NB4 (cell line): Measurements from ENCODE around the gene CLEC20A.

Source experiments
- DNase-seq: peaks from one replicate; pipeline ENCODE4 v3.0.0; 2010; ENCODE audit warnings: low read depth
- H3K4me3 ChIP-seq: one replicate; pipeline ENCODE4 v1.5.1; 2011; ENCODE audit warnings: mild to moderate bottlenecking, low read depth, low read length, moderate library complexity
- MYC ChIP-seq: IDR thresholded peaks from 2 replicates; pipeline ENCODE4 v1.6.1; 2011; ENCODE audit warnings: low read depth, low read length
- POLR2A ChIP-seq: IDR thresholded peaks from 2 replicates; pipeline ENCODE4 v1.6.1; 2011; ENCODE audit warnings: mild to moderate bottlenecking; ENCODE audit not compliant: insufficient read length; ENCODE audit errors: extremely low read depth
- TF ChIP-seq, protein P1 (sequence below): IDR thresholded peaks from one replicate; pipeline ENCODE4 v1.5.1; 2012; ENCODE audit warnings: low read depth, low read length
- TF ChIP-seq, protein P2 (sequence below): IDR thresholded peaks from 2 replicates; pipeline ENCODE4 v1.6.1; 2011; ENCODE audit warnings: low read depth, low read length

The CLEC20A gene

DNA sequence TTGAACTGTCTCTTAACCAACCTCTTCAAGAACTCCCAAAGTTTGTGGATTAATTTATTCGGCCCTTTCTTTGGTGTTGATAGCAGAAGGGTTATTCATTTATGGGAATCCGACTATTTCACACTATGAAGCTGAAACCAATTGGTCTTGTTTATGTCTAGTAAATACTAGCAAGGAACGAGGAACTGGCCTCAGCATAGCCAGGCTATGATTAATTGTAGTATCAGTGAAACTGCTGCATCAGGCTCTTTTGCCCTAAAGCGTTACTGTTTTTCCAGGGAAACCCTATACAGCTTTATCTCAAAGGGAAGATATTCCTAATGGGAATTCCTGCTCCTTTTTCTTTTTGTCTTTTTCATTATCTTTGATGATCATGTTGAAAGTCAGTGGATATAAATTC lies 35.1 kb downstream of the CLEC20A start:
- TF ChIP-seq POLR2A (no peak), MYC (no peak)
- TF ChIP-seq, protein P1, sequence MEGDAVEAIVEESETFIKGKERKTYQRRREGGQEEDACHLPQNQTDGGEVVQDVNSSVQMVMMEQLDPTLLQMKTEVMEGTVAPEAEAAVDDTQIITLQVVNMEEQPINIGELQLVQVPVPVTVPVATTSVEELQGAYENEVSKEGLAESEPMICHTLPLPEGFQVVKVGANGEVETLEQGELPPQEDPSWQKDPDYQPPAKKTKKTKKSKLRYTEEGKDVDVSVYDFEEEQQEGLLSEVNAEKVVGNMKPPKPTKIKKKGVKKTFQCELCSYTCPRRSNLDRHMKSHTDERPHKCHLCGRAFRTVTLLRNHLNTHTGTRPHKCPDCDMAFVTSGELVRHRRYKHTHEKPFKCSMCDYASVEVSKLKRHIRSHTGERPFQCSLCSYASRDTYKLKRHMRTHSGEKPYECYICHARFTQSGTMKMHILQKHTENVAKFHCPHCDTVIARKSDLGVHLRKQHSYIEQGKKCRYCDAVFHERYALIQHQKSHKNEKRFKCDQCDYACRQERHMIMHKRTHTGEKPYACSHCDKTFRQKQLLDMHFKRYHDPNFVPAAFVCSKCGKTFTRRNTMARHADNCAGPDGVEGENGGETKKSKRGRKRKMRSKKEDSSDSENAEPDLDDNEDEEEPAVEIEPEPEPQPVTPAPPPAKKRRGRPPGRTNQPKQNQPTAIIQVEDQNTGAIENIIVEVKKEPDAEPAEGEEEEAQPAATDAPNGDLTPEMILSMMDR, result no peak
- TF ChIP-seq, protein P2, sequence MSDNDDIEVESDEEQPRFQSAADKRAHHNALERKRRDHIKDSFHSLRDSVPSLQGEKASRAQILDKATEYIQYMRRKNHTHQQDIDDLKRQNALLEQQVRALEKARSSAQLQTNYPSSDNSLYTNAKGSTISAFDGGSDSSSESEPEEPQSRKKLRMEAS, result no peak
- no peak for DNase-seq
- H3K4me3 ChIP-seq, result no peak overlapping the region

DNA sequence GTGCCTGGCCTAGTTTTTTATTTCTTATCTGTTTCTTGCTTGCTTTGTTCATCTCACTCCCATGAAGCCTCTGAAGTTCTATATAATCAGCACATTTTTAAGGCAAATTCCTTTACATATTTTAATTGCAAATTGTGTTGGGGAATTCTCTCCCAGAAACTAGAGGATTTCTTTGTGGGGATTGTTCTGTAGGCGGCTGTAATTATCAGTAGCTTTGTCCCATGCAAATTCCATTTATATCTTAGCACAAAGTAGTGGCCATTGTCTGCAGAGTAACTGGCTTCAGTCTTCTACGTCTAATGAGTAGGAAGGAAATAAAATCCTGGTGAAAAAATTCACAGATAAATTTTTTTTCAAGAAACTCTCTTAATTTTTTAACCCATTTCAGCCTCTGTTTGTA lies 35.7 kb downstream of the CLEC20A start:
- no peak for DNase-seq
- no peak overlapping the region for H3K4me3 ChIP-seq
- TF ChIP-seq POLR2A, result no peak
- TF ChIP-seq MYC, result no peak
- TF ChIP-seq, protein P1, result no peak
- TF ChIP-seq, protein P2, result no peak

DNA sequence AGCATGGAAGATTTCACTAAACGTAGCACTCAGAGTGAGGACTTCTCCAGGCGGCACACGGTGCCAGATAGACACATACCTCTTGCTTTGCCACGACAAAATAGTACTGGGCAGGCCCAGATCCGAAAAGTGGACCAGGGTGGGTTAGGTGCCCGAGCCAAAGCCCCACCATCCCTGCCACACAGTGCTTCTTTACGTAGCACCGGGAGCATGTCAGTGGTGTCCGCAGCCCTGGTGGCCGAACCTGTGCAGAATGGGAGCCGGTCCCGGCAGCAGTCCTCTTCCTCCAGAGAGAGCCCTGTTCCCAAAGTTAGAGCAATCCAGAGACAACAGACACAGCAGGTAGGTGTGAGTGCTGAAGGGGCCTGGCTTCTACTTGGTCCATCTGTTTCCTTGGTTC lies 38.6 kb downstream of the CLEC20A start:
- no peak for DNase-seq
- TF ChIP-seq POLR2A (no peak), MYC (no peak)
- TF ChIP-seq, protein P1, result no peak
- TF ChIP-seq, protein P2, result no peak
- H3K4me3 ChIP-seq, result no peak overlapping the region

DNA sequence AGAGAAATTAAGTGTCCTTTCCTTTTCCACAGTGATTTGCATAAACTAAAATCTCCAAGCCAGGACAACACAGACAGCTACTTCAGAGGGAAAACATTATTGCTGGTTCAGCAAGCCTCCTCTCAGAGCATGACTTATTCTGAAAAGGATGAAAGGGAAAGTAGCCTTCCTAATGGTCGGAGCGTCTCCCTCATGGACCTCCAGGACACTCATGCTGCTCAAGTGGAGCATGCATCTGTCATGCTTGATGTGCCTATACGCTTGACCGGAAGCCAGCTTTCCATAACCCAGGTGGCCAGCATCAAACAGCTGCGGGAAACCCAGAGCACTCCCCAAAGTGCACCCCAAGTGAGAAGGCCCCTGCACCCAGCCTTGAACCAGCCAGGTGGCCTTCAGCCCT lies 39.1 kb downstream of the CLEC20A start:
- H3K4me3 ChIP-seq, result no peak overlapping the region
- TF ChIP-seq, protein P1, result no peak
- TF ChIP-seq MYC (no peak), POLR2A (no peak)
- TF ChIP-seq, protein P2, result no peak
- DNase-seq, result no peak

DNA sequence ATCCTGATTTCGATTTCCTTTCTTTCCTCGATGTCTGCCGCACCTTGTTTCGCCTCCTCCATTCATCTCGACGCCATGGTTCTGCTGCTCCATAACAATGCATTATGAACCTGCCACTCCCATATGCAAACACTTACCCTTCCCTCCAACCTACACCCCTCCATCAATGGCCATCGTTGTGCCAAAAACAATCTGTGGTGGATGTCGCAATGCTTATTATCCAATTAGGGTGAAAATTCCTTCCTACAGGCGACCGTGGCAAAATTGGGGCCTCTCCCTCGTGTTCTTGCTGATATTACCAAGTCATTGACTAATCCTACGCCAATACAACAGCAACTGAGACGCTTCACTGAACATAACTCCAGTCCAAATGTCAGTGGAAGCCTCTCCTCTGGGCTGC lies 40.3 kb downstream of the CLEC20A start:
- DNase-seq, result no peak
- no peak for TF ChIP-seq POLR2A
- TF ChIP-seq, protein P2, result no peak
- no peak overlapping the region for H3K4me3 ChIP-seq

DNA sequence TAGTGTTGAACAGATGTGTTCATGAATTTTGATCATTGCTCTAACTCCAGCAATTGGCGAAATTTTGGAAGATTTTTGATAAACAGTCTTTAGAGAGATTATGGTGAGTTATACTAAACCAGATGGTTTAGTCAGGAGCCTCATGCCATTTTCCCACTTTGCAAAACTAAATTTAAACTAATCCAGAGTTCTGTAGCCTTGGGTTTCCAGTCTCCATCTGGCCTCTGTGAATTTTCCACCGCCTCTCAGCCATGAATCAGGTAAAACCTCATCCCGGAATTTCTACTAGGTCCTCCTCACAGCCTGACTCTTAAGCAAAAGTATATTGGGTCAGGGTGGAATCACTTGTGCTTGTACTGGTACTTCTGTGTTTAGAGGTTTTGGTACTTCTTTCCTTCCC lies 44.8 kb downstream of the CLEC20A start:
- H3K4me3 ChIP-seq, result no peak overlapping the region
- TF ChIP-seq POLR2A, result no peak
- TF ChIP-seq, protein P1, result no peak
- TF ChIP-seq, protein P2, result no peak
- TF ChIP-seq MYC, result no peak
- no peak for DNase-seq
